ENCODE data around the gene LRRC9.
"Not testable (repeated sequence)": the region's sequence is repeated elsewhere in the genome, so short reads cannot be mapped to it uniquely, and the experiment has no call there.

LRRC9 gene

GRCh38 chr14:60079723-60080122 lies 159.8 kb downstream of the LRRC9 start:
- DNase-seq = no peak

GRCh38 chr14:60085085-60085484 lies 165.1 kb downstream of the LRRC9 start:
- DNase-seq = no peak

- DNase-seq = no peak
These were observed 165.7 kb downstream of the LRRC9 start for GRCh38 chr14:60085693-60086092.

- peak; percentile 50 for DNase-seq
These were observed 167.7 kb downstream of the LRRC9 start for GRCh38 chr14:60087668-60088067.

- no peak for DNase-seq
These were observed 169.3 kb downstream of the LRRC9 start for GRCh38 chr14:60089221-60089620.

- peak; percentile 91 for DNase-seq
These were observed 171.0 kb downstream of the LRRC9 start for GRCh38 chr14:60090864-60091519.

- DNase-seq = peak; percentile 100
These were observed 171.9 kb downstream of the LRRC9 start, which contains the start of gene PCNX4 for GRCh38 chr14:60091550-60092525. PCNX4 (plus strand) TSS chr14:60091923; CDS start chr14:60107639, 15,716 bp downstream.

- DNase-seq = peak; percentile 72
These were observed 172.6 kb downstream of the LRRC9 start for GRCh38 chr14:60092526-60092920.

GRCh38 chr14:60093080-60093479 lies 173.1 kb downstream of the LRRC9 start:
- DNase-seq = no peak

GRCh38 chr14:60093606-60094005 lies 173.7 kb downstream of the LRRC9 start:
- no peak for DNase-seq

- no peak for DNase-seq
These were observed 174.5 kb downstream of the LRRC9 start for GRCh38 chr14:60094306-60094897.

GRCh38 chr14:60095231-60095630 lies 175.3 kb downstream of the LRRC9 start:
- no peak for DNase-seq

- no peak for DNase-seq
These were observed 176.0 kb downstream of the LRRC9 start for GRCh38 chr14:60095781-60096450.

GRCh38 chr14:60097974-60098373 lies 178.0 kb downstream of the LRRC9 start:
- no peak for DNase-seq

- DNase-seq = not testable (repeated sequence)
These were observed 179.9 kb downstream of the LRRC9 start for GRCh38 chr14:60099855-60100254.

- DNase-seq = no peak
These were observed 181.8 kb downstream of the LRRC9 start for GRCh38 chr14:60101786-60102185.

- DNase-seq = no peak
These were observed 182.4 kb downstream of the LRRC9 start for GRCh38 chr14:60102389-60102788.

- no peak for DNase-seq
These were observed 186.4 kb downstream of the LRRC9 start for GRCh38 chr14:60106339-60106738.

GRCh38 chr14:60107477-60107876 lies 187.5 kb downstream of the LRRC9 start:
- DNase-seq = no peak

- no peak for DNase-seq
These were observed 191.8 kb downstream of the LRRC9 start for GRCh38 chr14:60111732-60112131.

Data from DMS79 treated with DMSO at 0.1 percent for 48 hours (cell line).